Activated CD4-positive, alpha-beta T cell treated with anti-CD3 and anti-CD28 coated beads for 4 hours (primary cell): ENCODE data around the gene SYNDIG1.

Experiments used
- DNase-seq, 2 donors: peaks; one replicate each; pipeline ENCODE4 v3.0.0-alpha.2; 2020

The SYNDIG1 gene

GRCh38 chr20:24529369-24529719 is 59.9 kb downstream of the SYNDIG1 start:
- no peak for DNase-seq

- DNase-seq: no peak
Measured at GRCh38 chr20:24530131-24530680, 60.8 kb downstream of the SYNDIG1 start.

- DNase-seq: no peak
Measured at GRCh38 chr20:24531202-24531601, 61.8 kb downstream of the SYNDIG1 start.

- no peak for DNase-seq
Measured at GRCh38 chr20:24531631-24532419, 62.4 kb downstream of the SYNDIG1 start.

GRCh38 chr20:24533449-24533848 is 64.0 kb downstream of the SYNDIG1 start:
- no peak for DNase-seq

GRCh38 chr20:24534282-24534681 is 64.9 kb downstream of the SYNDIG1 start:
- no peak for DNase-seq

- DNase-seq: no peak
Measured at GRCh38 chr20:24535941-24536730, 66.7 kb downstream of the SYNDIG1 start.

- no peak for DNase-seq
Measured at GRCh38 chr20:24537210-24537609, 67.8 kb downstream of the SYNDIG1 start.

GRCh38 chr20:24542721-24543120 is 73.3 kb downstream of the SYNDIG1 start:
- DNase-seq: no peak

- DNase-seq: no peak
Measured at GRCh38 chr20:24543168-24543567, 73.7 kb downstream of the SYNDIG1 start.

- DNase-seq: no peak
Measured at GRCh38 chr20:24543741-24544140, 74.3 kb downstream of the SYNDIG1 start.

GRCh38 chr20:24544371-24544770 is 74.9 kb downstream of the SYNDIG1 start:
- no peak for DNase-seq

GRCh38 chr20:24545168-24545567 is 75.7 kb downstream of the SYNDIG1 start:
- no peak for DNase-seq

- DNase-seq: no peak
Measured at GRCh38 chr20:24546232-24546892, 76.9 kb downstream of the SYNDIG1 start.

- DNase-seq: no peak
Measured at GRCh38 chr20:24547967-24548366, 78.5 kb downstream of the SYNDIG1 start.

GRCh38 chr20:24559114-24559732 is 89.8 kb downstream of the SYNDIG1 start:
- no peak for DNase-seq

- DNase-seq: no peak
Measured at GRCh38 chr20:24560571-24561491, 91.4 kb downstream of the SYNDIG1 start.

GRCh38 chr20:24565835-24566351 is 96.5 kb downstream of the SYNDIG1 start:
- no peak for DNase-seq

GRCh38 chr20:24566656-24567055 is 97.2 kb downstream of the SYNDIG1 start:
- no peak for DNase-seq

GRCh38 chr20:24567508-24567907 is 98.1 kb downstream of the SYNDIG1 start:
- DNase-seq: no peak

GRCh38 chr20:24568842-24569241 is 99.4 kb downstream of the SYNDIG1 start:
- no peak for DNase-seq

GRCh38 chr20:24571159-24571558 is 101.7 kb downstream of the SYNDIG1 start:
- no peak for DNase-seq
